Breast epithelium (tissue), 4 donors: Measurements from ENCODE around the gene MPST. TPM values are rescaled to one million over a fixed set of nuclear protein-coding genes. Genes with fewer than 3 reads are reported as not detected.

Source experiments
- DNase-seq, 2 donors: peaks; one replicate each; pipeline ENCODE4 v3.0.0-alpha.2; 2019; ENCODE audit warnings: low spot score in 2 of 2
- H3K27ac ChIP-seq, 2 donors: fragments of 200-600 bp; sonication (generic) in 1 of 2; one replicate each; pipeline ENCODE4 v1.5.1; 2016 to 2019; ENCODE audit warnings: mild to moderate bottlenecking in 1 of 2
- H3K27me3 ChIP-seq, 2 donors: fragments of 200-600 bp; sonication (generic) in 1 of 2; one replicate each; pipeline versions ENCODE4 v1.5.1 to v1.6.0; 2017 to 2019; ENCODE audit warnings: control low read depth in 1 of 2, mild to moderate bottlenecking in 1 of 2
- H3K36me3 ChIP-seq: fragments of 200-600 bp; one replicate; pipeline ENCODE4 v1.5.1; 2019
- H3K4me1 ChIP-seq, 2 donors: fragments of 200-600 bp; sonication (generic); one replicate each; pipeline ENCODE4 v1.5.1; 2016 to 2019; ENCODE audit warnings: control low read depth in 1 of 2
- H3K4me3 ChIP-seq, 3 donors: fragments of 200-600 bp; sonication (generic); 1 replicate in 2 of 3; 2 replicates in 1 of 3; pipeline ENCODE4 v1.5.1; 2016 to 2019; ENCODE audit warnings: mild to moderate bottlenecking in 3 of 3, moderate library complexity in 2 of 3
- H3K9me3 ChIP-seq, 2 donors: fragments of 200-600 bp; sonication (generic) in 1 of 2; one replicate each; pipeline ENCODE4 v1.5.1; 2016 to 2019; ENCODE audit warnings: control low read depth in 1 of 2
- CTCF ChIP-seq, 3 donors: fragments of 450-650 bp; IDR thresholded peaks; one replicate each; pipeline ENCODE4 v1.5.1; 2016 to 2017; ENCODE audit warnings: antibody characterized with exemption in 3 of 3, mild to moderate bottlenecking in 3 of 3, moderate library complexity in 3 of 3
- POLR2A ChIP-seq: fragments of 450-650 bp; IDR thresholded peaks from one replicate; pipeline ENCODE4 v1.6.1; 2016; ENCODE audit warnings: antibody characterized with exemption, mild to moderate bottlenecking, moderate library complexity
- POLR2AphosphoS5 ChIP-seq, 3 donors: sonication (generic); formaldehyde crosslinking; IDR thresholded peaks; one replicate each; pipeline ENCODE4 v1.6.1; 2017; ENCODE audit warnings: antibody characterized with exemption in 3 of 3
- intact Hi-C: fragments of 100-400 bp; cut with DNase I; formaldehyde crosslinking; loops from one replicate; pipeline ENCODE4 v1.15.1; 2023; ENCODE audit warnings: low total_unique reads
- total RNA-seq, 3 donors: library from RNA; depleted of rRNA; stranded (reverse); fragments of >200 nt; gene quantifications; one replicate each; pipeline ENCODE4 v1.1.0, GENCODE V29; 2016

Gene MPST
- total RNA-seq, 3 donors from 2014 or later: 72.0 to 175 (median 113) TPM

GRCh38 chr22:37014415-37014806 lies 5.1 kb upstream of the MPST start:
- Histone ChIP-seq H3K9me3 (no peaks in the 10 kb centered on the region), H3K4me1 (no peaks in the 10 kb centered on the region), H3K36me3 (no peaks in the 10 kb centered on the region), H3K27ac (no peak overlapping the region), H3K27me3 (no peaks in the 10 kb centered on the region), H3K4me3 (no peak overlapping the region)
- no peak for DNase-seq
- no peak for TF ChIP-seq CTCF (IDR thresholded peaks at IDR 0.05)
- no peak for TF ChIP-seq POLR2A
- TF ChIP-seq POLR2AphosphoS5 (IDR thresholded peaks at IDR 0.05): no peak
- intact Hi-C loops: no loop called here

- Histone ChIP-seq H3K9me3 (no peaks in the 10 kb centered on the region), H3K36me3 (no peaks in the 10 kb centered on the region), H3K27ac (no peak overlapping the region), H3K27me3 (no peaks in the 10 kb centered on the region), H3K4me1 (no peaks in the 10 kb centered on the region), H3K4me3 (no peak overlapping the region)
- intact Hi-C loops: no loop called here
- no peak for DNase-seq
- TF ChIP-seq POLR2A (no peak), CTCF (IDR thresholded peaks at IDR 0.05) (no peak), POLR2AphosphoS5 (IDR thresholded peaks at IDR 0.05) (no peak)
Measured at GRCh38 chr22:37014835-37015586, 4.5 kb upstream of the MPST start.

DNA sequence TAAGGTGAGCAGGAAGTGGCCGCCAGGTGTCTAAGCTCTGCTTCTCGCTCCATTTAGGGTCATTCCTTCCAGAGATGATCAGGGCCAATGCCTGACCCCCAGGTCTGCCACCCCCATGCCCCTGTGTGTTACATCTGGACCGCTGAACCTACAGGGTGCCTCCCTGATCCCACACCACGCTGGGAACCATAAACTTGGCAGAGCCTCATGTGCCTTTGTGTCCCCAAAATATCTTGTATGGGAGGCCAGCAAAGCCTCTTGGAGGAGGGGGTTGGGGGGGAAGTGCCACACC lies 4.0 kb upstream of the MPST start:
- H3K27ac ChIP-seq: no peak overlapping the region

GRCh38 chr22:37016134-37016910 lies 3.2 kb upstream of the MPST start:
- no peaks in the 10 kb centered on the region for H3K9me3 ChIP-seq
- no peak overlapping the region for H3K4me3 ChIP-seq
- H3K36me3 ChIP-seq: no peaks in the 10 kb centered on the region
- H3K27me3 ChIP-seq: no peaks in the 10 kb centered on the region
- H3K4me1 ChIP-seq: peaks cover 0 to 7% of the 10 kb centered on the region in 2 donors
- intact Hi-C loops: no loop called here
- H3K27ac ChIP-seq: peak overlapping the region in 1 of 2 donors; percentile 21
- no peak for TF ChIP-seq POLR2A
- TF ChIP-seq POLR2AphosphoS5 (IDR thresholded peaks at IDR 0.05): no peak
- TF ChIP-seq CTCF (IDR thresholded peaks at IDR 0.05): no peak
- no peak for DNase-seq

More for the DNA sequence above, 4.0 kb upstream of the MPST start:
- Histone ChIP-seq H3K27me3 (no peaks in the 10 kb centered on the region), H3K9me3 (no peaks in the 10 kb centered on the region), H3K36me3 (no peaks in the 10 kb centered on the region), H3K4me1 (no peaks in the 10 kb centered on the region), H3K4me3 (no peak overlapping the region)
- intact Hi-C loops: no loop called here
- TF ChIP-seq POLR2A (no peak), POLR2AphosphoS5 (IDR thresholded peaks at IDR 0.05) (no peak), CTCF (IDR thresholded peaks at IDR 0.05) (no peak)
- DNase-seq: no peak

- Histone ChIP-seq H3K4me1 (peaks cover 0 to 14% of the 10 kb centered on the region in 2 donors), H3K27me3 (no peaks in the 10 kb centered on the region), H3K4me3 (peak overlapping the region in 1 of 3 donors; percentile 98), H3K9me3 (no peaks in the 10 kb centered on the region), H3K27ac (peak overlapping the region in 1 of 2 donors; percentile 6), H3K36me3 (no peaks in the 10 kb centered on the region)
- TF ChIP-seq POLR2AphosphoS5 (IDR thresholded peaks at IDR 0.05) (no peak), POLR2A (no peak), CTCF (IDR thresholded peaks at IDR 0.05) (no peak)
- DNase-seq: no peak
- intact Hi-C loops: no loop called here
Measured at GRCh38 chr22:37017356-37017755, 2.2 kb upstream of the MPST start.
